WTC11 (cell line): ENCODE data around the gene TIGIT. TPM values are rescaled to one million over a fixed set of nuclear protein-coding genes. Genes with fewer than 3 reads are reported as not detected.

Experiments
- ATAC-seq: fragments of 200-7000 bp; cut with Tn5 transposase; 2 replicates; pipeline ENCODE4 v1.10.0; 2021; ENCODE audit warnings: mild to moderate bottlenecking, moderate library complexity
- CTCF ChIA-PET: fragments of 300-600 bp; sonication (Branson Sonifier 250); formaldehyde crosslinking; loops from one replicate; lab custom pipeline; 2021; ENCODE audit warnings: antibody characterized with exemption; lab: Charles Lee
- POLR2A ChIA-PET: fragments of 350-600 bp; sonication (Branson Sonifier 250); formaldehyde crosslinking; loops from one replicate; lab custom pipeline; 2021; ENCODE audit warnings: antibody characterized with exemption; lab: Charles Lee
- DNase-seq: peaks from one replicate; pipeline ENCODE4 v3.0.0; 2021; ENCODE audit warnings: low spot score
- H3K27ac Mint-ChIP-seq: 2 replicates; pipeline ENCODE4 v1.8.0; 2021; ENCODE audit warnings: mixed read lengths
- H3K27me3 Mint-ChIP-seq: 2 replicates; pipeline ENCODE4 v1.8.0; 2021; ENCODE audit warnings: low read depth, mild to moderate bottlenecking, moderate library complexity, mixed read lengths
- H3K36me3 Mint-ChIP-seq: 2 replicates; pipeline ENCODE4 v1.8.0; 2021; ENCODE audit warnings: mixed read lengths
- H3K4me1 Mint-ChIP-seq: 2 replicates; pipeline ENCODE4 v1.8.0; 2022; ENCODE audit warnings: mixed read lengths
- H3K4me3 Mint-ChIP-seq: 2 replicates; pipeline ENCODE4 v1.8.0; 2021; ENCODE audit warnings: mild to moderate bottlenecking, moderate library complexity, mixed read lengths
- H3K9me3 Mint-ChIP-seq: 2 replicates; pipeline ENCODE4 v1.8.0; 2021; ENCODE audit warnings: mixed read lengths
- ARID4B ChIP-seq: sonication (generic); formaldehyde crosslinking; IDR thresholded peaks from 2 replicates; pipeline ENCODE4 v1.8.0; 2023; ENCODE audit warnings: missing genetic modification reagents, mild to moderate bottlenecking, borderline replicate concordance
- FOXP1 ChIP-seq: sonication (generic); formaldehyde crosslinking; IDR thresholded peaks from 2 replicates; pipeline ENCODE4 v1.8.0; 2022; ENCODE audit warnings: missing genetic modification reagents, mild to moderate bottlenecking, moderate library complexity, borderline replicate concordance
- HMGXB4 ChIP-seq: sonication (generic); formaldehyde crosslinking; IDR thresholded peaks from 2 replicates; pipeline ENCODE4 v1.8.1; 2023; ENCODE audit warnings: mild to moderate bottlenecking, moderate library complexity, missing genetic modification reagents
- KAT7 ChIP-seq: sonication (generic); formaldehyde crosslinking; IDR thresholded peaks from 2 replicates; pipeline ENCODE4 v1.8.1; 2023; ENCODE audit warnings: missing genetic modification reagents, mild to moderate bottlenecking, borderline replicate concordance
- RELA ChIP-seq: sonication (generic); formaldehyde crosslinking; IDR thresholded peaks from 2 replicates; pipeline ENCODE4 v1.8.1; 2022; ENCODE audit warnings: missing genetic modification reagents, mild to moderate bottlenecking, borderline replicate concordance
- RORB ChIP-seq: fragments of 250-450 bp; sonication (Bioruptor Pico); IDR thresholded peaks from 2 replicates; pipeline ENCODE4 v1.9.0; 2021; ENCODE audit warnings: mild to moderate bottlenecking
- SMAD3 ChIP-seq: sonication (generic); formaldehyde crosslinking; IDR thresholded peaks from 2 replicates; pipeline ENCODE4 v1.8.0; 2022; ENCODE audit warnings: missing genetic modification reagents, mild to moderate bottlenecking, borderline replicate concordance
- TCF7 ChIP-seq: sonication (generic); formaldehyde crosslinking; IDR thresholded peaks from 2 replicates; pipeline ENCODE4 v1.8.0; 2022; ENCODE audit warnings: mild to moderate bottlenecking, low read depth, missing genetic modification reagents, moderate library complexity
- ZNF671 ChIP-seq: fragments of 250-450 bp; sonication (Bioruptor Pico); IDR thresholded peaks from 2 replicates; pipeline ENCODE4 v1.8.0; 2021; ENCODE audit warnings: mild to moderate bottlenecking
- total RNA-seq: library from RNA; stranded (reverse); gene quantifications from 3 replicates; pipeline ENCODE4 v1.2.3, GENCODE V29; 2021
- TF ChIP-seq, protein P1 (sequence below): sonication (generic); formaldehyde crosslinking; IDR thresholded peaks from 2 replicates; pipeline ENCODE4 v1.8.1; 2023; ENCODE audit warnings: mild to moderate bottlenecking, missing genetic modification reagents
- TF ChIP-seq, protein P2 (sequence below): sonication (generic); formaldehyde crosslinking; IDR thresholded peaks from 2 replicates; pipeline ENCODE4 v1.8.0; 2022; ENCODE audit warnings: mild to moderate bottlenecking, missing genetic modification reagents

The TIGIT gene
- total RNA-seq, 1 experiment from 2014 or later = 0.04 TPM

GRCh38 chr3:114331710-114332109, 37.9 kb downstream of the TIGIT start:
- Mint-ChIP-seq H3K27ac (no peak overlapping the region), H3K36me3 (peaks cover 11% of the 10 kb centered on the region)
- POLR2A ChIA-PET = no interaction called here

More at GRCh38 chr3:114331710-114332109, 37.9 kb downstream of the TIGIT start:
- no peak for DNase-seq
- Mint-ChIP-seq H3K27me3 (peaks cover 3% of the 10 kb centered on the region; the same call in 1 of the 2 replicates), H3K9me3 (peaks cover 10% of the 10 kb centered on the region; the same call in 1 of the 2 replicates), H3K4me3 (no peak overlapping the region), H3K4me1 (peaks cover 43% of the 10 kb centered on the region)
- ATAC-seq = no peak
- CTCF ChIA-PET = no interaction called here
- TF ChIP-seq HMGXB4 (no peak), TCF7 (CRISPR knock-in tag) (no peak), SMAD3 (CRISPR knock-in tag) (no peak), KAT7 (CRISPR knock-in tag) (no peak), ZNF671 (CRISPR knock-in tag) (no peak), RORB (CRISPR knock-in tag) (no peak), ARID4B (no peak), FOXP1 (CRISPR knock-in tag) (no peak), RELA (CRISPR knock-in tag) (no peak)
- TF ChIP-seq, protein P1, sequence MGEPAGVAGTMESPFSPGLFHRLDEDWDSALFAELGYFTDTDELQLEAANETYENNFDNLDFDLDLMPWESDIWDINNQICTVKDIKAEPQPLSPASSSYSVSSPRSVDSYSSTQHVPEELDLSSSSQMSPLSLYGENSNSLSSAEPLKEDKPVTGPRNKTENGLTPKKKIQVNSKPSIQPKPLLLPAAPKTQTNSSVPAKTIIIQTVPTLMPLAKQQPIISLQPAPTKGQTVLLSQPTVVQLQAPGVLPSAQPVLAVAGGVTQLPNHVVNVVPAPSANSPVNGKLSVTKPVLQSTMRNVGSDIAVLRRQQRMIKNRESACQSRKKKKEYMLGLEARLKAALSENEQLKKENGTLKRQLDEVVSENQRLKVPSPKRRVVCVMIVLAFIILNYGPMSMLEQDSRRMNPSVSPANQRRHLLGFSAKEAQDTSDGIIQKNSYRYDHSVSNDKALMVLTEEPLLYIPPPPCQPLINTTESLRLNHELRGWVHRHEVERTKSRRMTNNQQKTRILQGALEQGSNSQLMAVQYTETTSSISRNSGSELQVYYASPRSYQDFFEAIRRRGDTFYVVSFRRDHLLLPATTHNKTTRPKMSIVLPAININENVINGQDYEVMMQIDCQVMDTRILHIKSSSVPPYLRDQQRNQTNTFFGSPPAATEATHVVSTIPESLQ (CRISPR knock-in tag) = no peak
- TF ChIP-seq, protein P2, sequence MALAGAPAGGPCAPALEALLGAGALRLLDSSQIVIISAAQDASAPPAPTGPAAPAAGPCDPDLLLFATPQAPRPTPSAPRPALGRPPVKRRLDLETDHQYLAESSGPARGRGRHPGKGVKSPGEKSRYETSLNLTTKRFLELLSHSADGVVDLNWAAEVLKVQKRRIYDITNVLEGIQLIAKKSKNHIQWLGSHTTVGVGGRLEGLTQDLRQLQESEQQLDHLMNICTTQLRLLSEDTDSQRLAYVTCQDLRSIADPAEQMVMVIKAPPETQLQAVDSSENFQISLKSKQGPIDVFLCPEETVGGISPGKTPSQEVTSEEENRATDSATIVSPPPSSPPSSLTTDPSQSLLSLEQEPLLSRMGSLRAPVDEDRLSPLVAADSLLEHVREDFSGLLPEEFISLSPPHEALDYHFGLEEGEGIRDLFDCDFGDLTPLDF = no peak
